Astrocyte (in vitro differentiated cells and primary cell): ENCODE results near the gene MACO1. TPM values are rescaled to one million over a fixed set of nuclear protein-coding genes. Genes with fewer than 3 reads are reported as not detected.

Experiments used
- DNase-seq: peaks from one replicate; pipeline ENCODE4 v3.0.0-alpha.2; 2010; ENCODE audit warnings: low read depth
- FAIRE-seq: peaks from 2 replicates; lab custom pipeline; 2011; peaks lifted over from hg19 to GRCh38; lab: Jason Lieb, UNC
- H2AFZ ChIP-seq: 2 replicates; pipeline ENCODE4 v1.6.0; 2012; ENCODE audit warnings: low read depth, low read length, inconsistent platforms
- H3K27ac ChIP-seq: 2 replicates; pipeline ENCODE4 v1.5.1; 2011; ENCODE audit warnings: low read depth, low read length, inconsistent platforms
- H3K27me3 ChIP-seq: 2 replicates; pipeline ENCODE4 v1.6.0; 2011; ENCODE audit warnings: low read length, inconsistent platforms; ENCODE audit not compliant: insufficient read depth
- H3K36me3 ChIP-seq: 2 replicates; pipeline ENCODE4 v1.5.1; 2011; ENCODE audit warnings: low read length, inconsistent platforms; ENCODE audit not compliant: insufficient read depth
- H3K4me1 ChIP-seq: 2 replicates; pipeline ENCODE4 v1.5.1; 2011; ENCODE audit warnings: low read length, inconsistent platforms; ENCODE audit not compliant: insufficient read depth
- H3K4me2 ChIP-seq: 2 replicates; pipeline ENCODE4 v1.6.0; 2012; ENCODE audit warnings: low read length, inconsistent platforms
- H3K4me3 ChIP-seq: 2 replicates; pipeline ENCODE4 v1.5.1; 2011; ENCODE audit warnings: low read depth, mild to moderate bottlenecking, low read length, inconsistent platforms; ENCODE audit not compliant: insufficient read depth
- H3K79me2 ChIP-seq: 2 replicates; pipeline ENCODE4 v1.6.0; 2012; ENCODE audit warnings: mild to moderate bottlenecking, low read length, inconsistent platforms; ENCODE audit not compliant: insufficient read depth
- H3K9ac ChIP-seq: 2 replicates; pipeline ENCODE4 v1.6.0; 2012; ENCODE audit warnings: mild to moderate bottlenecking, low read length, inconsistent platforms
- H3K9me3 ChIP-seq: 2 replicates; pipeline ENCODE4 v1.5.1; 2012; ENCODE audit warnings: low read depth, mild to moderate bottlenecking, low read length, inconsistent platforms; ENCODE audit not compliant: insufficient read depth
- H4K20me1 ChIP-seq: 2 replicates; pipeline ENCODE4 v1.6.0; 2012; ENCODE audit warnings: low read length, inconsistent platforms; ENCODE audit not compliant: insufficient read depth
- H3K27ac Mint-ChIP-seq: one replicate; pipeline ENCODE4 v1.8.0; 2021; ENCODE audit warnings: mild to moderate bottlenecking, mixed read lengths; ENCODE audit not compliant: unreplicated experiment
- H3K27me3 Mint-ChIP-seq: one replicate; pipeline ENCODE4 v1.8.0; 2021; ENCODE audit warnings: low read depth, mixed read lengths; ENCODE audit not compliant: unreplicated experiment
- H3K36me3 Mint-ChIP-seq: one replicate; pipeline ENCODE4 v1.8.0; 2021; ENCODE audit warnings: low read depth, mixed read lengths; ENCODE audit not compliant: unreplicated experiment
- H3K4me1 Mint-ChIP-seq: one replicate; pipeline ENCODE4 v1.8.0; 2021; ENCODE audit warnings: low read depth, mixed read lengths; ENCODE audit not compliant: unreplicated experiment
- H3K4me3 Mint-ChIP-seq: one replicate; pipeline ENCODE4 v1.8.0; 2021; ENCODE audit warnings: mild to moderate bottlenecking, moderate library complexity, mixed read lengths; ENCODE audit not compliant: unreplicated experiment
- H3K9me3 Mint-ChIP-seq: one replicate; pipeline ENCODE4 v1.8.0; 2021; ENCODE audit warnings: mild to moderate bottlenecking, mixed read lengths; ENCODE audit not compliant: unreplicated experiment
- CTCF ChIP-seq: IDR thresholded peaks from 2 replicates; pipeline ENCODE4 v1.5.1; 2011; ENCODE audit warnings: low read depth, mild to moderate bottlenecking, inconsistent platforms, low read length, moderate library complexity; ENCODE audit not compliant: insufficient read depth
- EZH2 ChIP-seq: IDR thresholded peaks from 2 replicates; pipeline ENCODE4 v1.6.1; 2012; ENCODE audit warnings: mild to moderate bottlenecking, low read length, inconsistent platforms; ENCODE audit not compliant: insufficient read depth
- total RNA-seq: library from RNA; stranded (reverse); gene quantifications from 2 replicates; pipeline ENCODE4 v1.2.1, GENCODE V29; 2021

The MACO1 gene
- total RNA-seq, 1 donor from 2014 or later, result 31.8 TPM

- Mint-ChIP-seq H3K36me3 (no peaks in the 10 kb centered on the region), H3K9me3 (no peaks in the 10 kb centered on the region), H3K27ac (no peak overlapping the region), H3K4me3 (no peak overlapping the region), H3K27me3 (peaks cover 28% of the 10 kb centered on the region), H3K4me1 (peaks cover 4% of the 10 kb centered on the region)
- no peak for FAIRE-seq
- no peak overlapping the region for H3K9ac ChIP-seq
- no peaks in the 10 kb centered on the region for H3K36me3 ChIP-seq
- H3K4me1 ChIP-seq, result peaks cover 4% of the 10 kb centered on the region
- no peaks in the 10 kb centered on the region for H4K20me1 ChIP-seq
- H3K27me3 ChIP-seq, result peaks cover 12% of the 10 kb centered on the region
- no peak for DNase-seq
- TF ChIP-seq CTCF (no peak), EZH2 (no peak)
- H3K79me2 ChIP-seq, result no peaks in the 10 kb centered on the region
- no peak overlapping the region for H3K4me3 ChIP-seq
- H3K4me2 ChIP-seq, result no peak overlapping the region
- H3K9me3 ChIP-seq, result no peaks in the 10 kb centered on the region
- no peak overlapping the region for H2AFZ ChIP-seq
- no peak overlapping the region for H3K27ac ChIP-seq
These were observed 103.2 kb downstream of the MACO1 start for GRCh38 chr1:25533775-25534409.

GRCh38 chr1:25534410-25534788, 103.7 kb downstream of the MACO1 start:
- no peak overlapping the region for H3K27ac ChIP-seq
- Mint-ChIP-seq H3K4me1 (peaks cover 4% of the 10 kb centered on the region), H3K27ac (no peak overlapping the region), H3K36me3 (no peaks in the 10 kb centered on the region), H3K4me3 (no peak overlapping the region), H3K27me3 (peaks cover 28% of the 10 kb centered on the region), H3K9me3 (no peaks in the 10 kb centered on the region)
- H4K20me1 ChIP-seq, result no peaks in the 10 kb centered on the region
- H3K27me3 ChIP-seq, result peaks cover 12% of the 10 kb centered on the region
- no peaks in the 10 kb centered on the region for H3K9me3 ChIP-seq
- TF ChIP-seq CTCF (no peak), EZH2 (no peak)
- H3K79me2 ChIP-seq, result no peaks in the 10 kb centered on the region
- no peak overlapping the region for H3K9ac ChIP-seq
- no peak overlapping the region for H2AFZ ChIP-seq
- DNase-seq, result no peak
- no peak overlapping the region for H3K4me2 ChIP-seq
- FAIRE-seq, result no peak
- H3K36me3 ChIP-seq, result no peaks in the 10 kb centered on the region
- H3K4me1 ChIP-seq, result peaks cover 4% of the 10 kb centered on the region
- H3K4me3 ChIP-seq, result no peak overlapping the region

GRCh38 chr1:25536124-25536523, 105.4 kb downstream of the MACO1 start:
- Histone ChIP-seq H3K9ac (no peak overlapping the region), H4K20me1 (no peaks in the 10 kb centered on the region), H3K79me2 (no peaks in the 10 kb centered on the region), H3K4me2 (no peak overlapping the region), H3K4me1 (peaks cover 4% of the 10 kb centered on the region), H3K9me3 (no peaks in the 10 kb centered on the region), H3K27ac (no peak overlapping the region), H2AFZ (no peak overlapping the region), H3K4me3 (no peak overlapping the region), H3K27me3 (peaks cover 12% of the 10 kb centered on the region), H3K36me3 (no peaks in the 10 kb centered on the region)
- Mint-ChIP-seq H3K27ac (no peak overlapping the region), H3K9me3 (no peaks in the 10 kb centered on the region), H3K4me1 (peaks cover 4% of the 10 kb centered on the region), H3K4me3 (no peak overlapping the region), H3K27me3 (peaks cover 32% of the 10 kb centered on the region), H3K36me3 (no peaks in the 10 kb centered on the region)
- no peak for DNase-seq
- no peak for TF ChIP-seq CTCF
- no peak for TF ChIP-seq EZH2
- FAIRE-seq, result no peak
